Subcutaneous adipose tissue (tissue), 4 donors: ENCODE measurements around the gene PUM2. TPM values are rescaled to one million over a fixed set of nuclear protein-coding genes. Genes with fewer than 3 reads are reported as not detected.

Experiments
- total RNA-seq, 4 donors: library from RNA; depleted of rRNA; stranded (reverse); fragments of >200 nt; gene quantifications; one replicate each; pipeline ENCODE4 v1.1.0, GENCODE V29; 2016
- TF ChIP-seq, protein P1 (sequence below): fragments of 450-650 bp; IDR thresholded peaks from one replicate; pipeline ENCODE4 v1.5.1; 2016; ENCODE audit warnings: low read depth, mild to moderate bottlenecking, control low read depth, antibody characterized with exemption, moderate library complexity

Gene PUM2
- total RNA-seq, 4 donors from 2014 or later, result 63.9 to 87.1 (median 78.2) TPM

- TF ChIP-seq, protein P1, sequence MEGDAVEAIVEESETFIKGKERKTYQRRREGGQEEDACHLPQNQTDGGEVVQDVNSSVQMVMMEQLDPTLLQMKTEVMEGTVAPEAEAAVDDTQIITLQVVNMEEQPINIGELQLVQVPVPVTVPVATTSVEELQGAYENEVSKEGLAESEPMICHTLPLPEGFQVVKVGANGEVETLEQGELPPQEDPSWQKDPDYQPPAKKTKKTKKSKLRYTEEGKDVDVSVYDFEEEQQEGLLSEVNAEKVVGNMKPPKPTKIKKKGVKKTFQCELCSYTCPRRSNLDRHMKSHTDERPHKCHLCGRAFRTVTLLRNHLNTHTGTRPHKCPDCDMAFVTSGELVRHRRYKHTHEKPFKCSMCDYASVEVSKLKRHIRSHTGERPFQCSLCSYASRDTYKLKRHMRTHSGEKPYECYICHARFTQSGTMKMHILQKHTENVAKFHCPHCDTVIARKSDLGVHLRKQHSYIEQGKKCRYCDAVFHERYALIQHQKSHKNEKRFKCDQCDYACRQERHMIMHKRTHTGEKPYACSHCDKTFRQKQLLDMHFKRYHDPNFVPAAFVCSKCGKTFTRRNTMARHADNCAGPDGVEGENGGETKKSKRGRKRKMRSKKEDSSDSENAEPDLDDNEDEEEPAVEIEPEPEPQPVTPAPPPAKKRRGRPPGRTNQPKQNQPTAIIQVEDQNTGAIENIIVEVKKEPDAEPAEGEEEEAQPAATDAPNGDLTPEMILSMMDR, result no peak
Observed at GRCh38 chr2:20348542-20348941, 2.1 kb downstream of the PUM2 start.

GRCh38 chr2:20346565-20347381 lies 3.9 kb downstream of the PUM2 start:
- TF ChIP-seq, protein P1, result no peak

GRCh38 chr2:20343128-20343527 lies 7.5 kb downstream of the PUM2 start:
- TF ChIP-seq, protein P1, result no peak

DNA sequence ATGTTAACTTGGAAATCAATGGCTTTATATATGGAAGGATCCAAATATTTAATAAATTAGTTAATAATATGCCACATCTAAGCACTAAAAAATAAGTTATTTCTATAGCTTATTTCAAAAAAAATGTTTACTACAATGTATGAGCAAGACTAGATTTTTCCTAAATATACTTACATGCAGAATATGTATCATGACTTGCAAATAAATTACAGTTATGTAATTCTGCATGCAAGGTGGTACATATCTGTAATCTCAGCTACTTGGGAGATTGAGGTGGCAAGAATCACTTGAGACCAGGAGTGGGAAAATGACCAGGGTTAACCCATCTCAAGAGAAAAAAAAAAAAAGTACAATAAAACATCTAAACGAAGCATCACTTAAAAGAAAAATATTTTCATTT lies 11.6 kb downstream of the PUM2 start:
- TF ChIP-seq, protein P1, result no peak

- TF ChIP-seq, protein P1, result no peak
Observed at GRCh38 chr2:20334605-20335203, 15.9 kb downstream of the PUM2 start.

DNA sequence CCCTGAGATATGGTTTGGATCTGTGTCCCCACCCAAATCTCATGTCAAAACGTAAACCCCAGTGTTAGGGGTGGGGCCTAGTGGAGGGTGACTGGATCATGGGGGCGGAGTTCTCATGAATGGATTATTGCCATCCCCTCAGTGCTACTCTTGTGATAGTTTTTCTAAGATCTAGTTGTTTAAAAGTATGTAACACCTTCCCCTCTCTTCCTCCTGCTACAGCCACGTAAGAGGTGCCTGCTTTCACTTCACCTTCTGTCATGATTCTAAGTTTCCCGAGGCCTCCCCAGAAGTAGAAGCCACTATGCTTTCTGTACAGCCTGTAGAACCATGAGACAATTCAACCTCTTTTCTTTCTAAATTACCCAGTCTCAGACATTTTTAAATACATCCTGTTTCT lies 16.9 kb downstream of the PUM2 start:
- TF ChIP-seq, protein P1, result no peak

GRCh38 chr2:20330192-20330591 lies 20.5 kb downstream of the PUM2 start:
- TF ChIP-seq, protein P1, result no peak
